ENCODE results near the gene TTC39C.

DNA sequence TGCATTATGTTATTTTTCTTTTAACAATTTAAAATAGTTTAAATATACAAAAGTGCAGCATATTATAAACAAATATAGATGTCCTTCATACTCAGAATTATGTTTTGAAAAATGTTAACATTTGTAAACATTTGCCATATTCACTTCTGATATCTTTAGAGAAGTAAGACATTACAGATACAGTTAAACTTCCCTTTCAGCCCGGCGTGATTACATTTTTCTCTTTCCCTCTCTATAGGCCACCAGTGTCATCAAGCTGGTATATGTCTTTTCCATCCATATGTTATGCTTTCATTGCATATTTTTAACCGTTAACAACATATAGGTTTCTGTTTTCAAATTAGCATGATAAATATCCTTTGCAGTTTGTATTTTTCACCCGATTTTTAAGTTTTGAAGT lies 27.1 kb downstream of the TTC39C start:
- TF ChIP-seq, protein P1, sequence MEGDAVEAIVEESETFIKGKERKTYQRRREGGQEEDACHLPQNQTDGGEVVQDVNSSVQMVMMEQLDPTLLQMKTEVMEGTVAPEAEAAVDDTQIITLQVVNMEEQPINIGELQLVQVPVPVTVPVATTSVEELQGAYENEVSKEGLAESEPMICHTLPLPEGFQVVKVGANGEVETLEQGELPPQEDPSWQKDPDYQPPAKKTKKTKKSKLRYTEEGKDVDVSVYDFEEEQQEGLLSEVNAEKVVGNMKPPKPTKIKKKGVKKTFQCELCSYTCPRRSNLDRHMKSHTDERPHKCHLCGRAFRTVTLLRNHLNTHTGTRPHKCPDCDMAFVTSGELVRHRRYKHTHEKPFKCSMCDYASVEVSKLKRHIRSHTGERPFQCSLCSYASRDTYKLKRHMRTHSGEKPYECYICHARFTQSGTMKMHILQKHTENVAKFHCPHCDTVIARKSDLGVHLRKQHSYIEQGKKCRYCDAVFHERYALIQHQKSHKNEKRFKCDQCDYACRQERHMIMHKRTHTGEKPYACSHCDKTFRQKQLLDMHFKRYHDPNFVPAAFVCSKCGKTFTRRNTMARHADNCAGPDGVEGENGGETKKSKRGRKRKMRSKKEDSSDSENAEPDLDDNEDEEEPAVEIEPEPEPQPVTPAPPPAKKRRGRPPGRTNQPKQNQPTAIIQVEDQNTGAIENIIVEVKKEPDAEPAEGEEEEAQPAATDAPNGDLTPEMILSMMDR (IDR thresholded peaks at IDR 0.05): no peak
- TF ChIP-seq POLR2A (IDR thresholded peaks at IDR 0.05) (no peak), POLR2AphosphoS5 (IDR thresholded peaks at IDR 0.05) (no peak)

All from breast epithelium (tissue), 3 donors.